HepG2 (cell line): ENCODE measurements around the gene FBXO33. TPM values are rescaled to one million over a fixed set of nuclear protein-coding genes. Genes with fewer than 3 reads are reported as not detected.

Source experiments
- ARHGAP35 ChIP-seq: sonication (generic); formaldehyde crosslinking; IDR thresholded peaks from 2 replicates; pipeline ENCODE4 v1.9.0; 2022; ENCODE audit warnings: mild to moderate bottlenecking, inconsistent platforms, moderate library complexity, missing genetic modification reagents, borderline replicate concordance
- ATM ChIP-seq: fragments of 450-650 bp; IDR thresholded peaks from 2 replicates; pipeline ENCODE4 v1.7.1; 2017; ENCODE audit warnings: mild to moderate bottlenecking, borderline replicate concordance
- BHLHE40 ChIP-seq: IDR thresholded peaks from 2 replicates; pipeline ENCODE4 v1.6.1; 2011; ENCODE audit warnings: low read length, improper control_type of control experiment
- CENPX ChIP-seq: sonication (generic); formaldehyde crosslinking; IDR thresholded peaks from 2 replicates; pipeline ENCODE4 v1.9.0; 2021; ENCODE audit warnings: mild to moderate bottlenecking, missing genetic modification reagents, moderate library complexity
- EHMT2 ChIP-seq: fragments of 200-600 bp; sonication (generic); IDR thresholded peaks from 2 replicates; pipeline ENCODE4 v1.7.0; 2017; ENCODE audit warnings: antibody characterized with exemption, low read depth, low read length, borderline replicate concordance
- ETV6 ChIP-seq: sonication (generic); formaldehyde crosslinking; conservative IDR thresholded peaks from 2 replicates; pipeline ENCODE4 v1.4.0; 2020; ENCODE audit warnings: missing genetic modification reagents
- GTF3A ChIP-seq: sonication (generic); formaldehyde crosslinking; conservative IDR thresholded peaks from 2 replicates; pipeline ENCODE4 v1.4.0; 2020; ENCODE audit warnings: mild to moderate bottlenecking, missing genetic modification reagents
- IKZF1 ChIP-seq: fragments of 450-650 bp; IDR thresholded peaks from 2 replicates; pipeline ENCODE4 v1.7.1; 2016
- MXD4 ChIP-seq: IDR thresholded peaks from 2 replicates; pipeline ENCODE4 v1.6.1; 2016; ENCODE audit warnings: mild to moderate bottlenecking, missing biosample characterization, missing genetic modification reagents
- NFE2 ChIP-seq: sonication (generic); formaldehyde crosslinking; IDR thresholded peaks from 2 replicates; pipeline ENCODE4 v1.4.0; 2020; ENCODE audit warnings: missing genetic modification reagents
- NRL ChIP-seq: sonication (generic); formaldehyde crosslinking; IDR thresholded peaks from 2 replicates; pipeline ENCODE4 v1.5.0; 2020; ENCODE audit warnings: missing genetic modification reagents, mild to moderate bottlenecking, moderate library complexity, borderline replicate concordance
- ONECUT2 ChIP-seq: sonication (generic); formaldehyde crosslinking; IDR thresholded peaks from 2 replicates; pipeline ENCODE4 v1.4.0; 2020; ENCODE audit warnings: missing genetic modification reagents
- RFXANK ChIP-seq: IDR thresholded peaks from 2 replicates; pipeline ENCODE4 v1.6.1; 2016
- RXRA ChIP-seq: sonication (generic); formaldehyde crosslinking; IDR thresholded peaks from 2 replicates; pipeline ENCODE4 v1.5.1; 2020; ENCODE audit warnings: missing genetic modification reagents
- SMARCC2 ChIP-seq: fragments of 450-650 bp; IDR thresholded peaks from 2 replicates; pipeline ENCODE4 v1.6.1; 2017; ENCODE audit warnings: antibody characterized with exemption, mild to moderate bottlenecking
- SNAI1 ChIP-seq: sonication (generic); formaldehyde crosslinking; IDR thresholded peaks from 2 replicates; pipeline ENCODE4 v1.5.0; 2020; ENCODE audit warnings: mild to moderate bottlenecking, missing genetic modification reagents, borderline replicate concordance
- TARDBP ChIP-seq: sonication (generic); formaldehyde crosslinking; IDR thresholded peaks from 2 replicates; pipeline ENCODE4 v1.8.0; 2022; ENCODE audit warnings: mild to moderate bottlenecking, missing genetic modification reagents
- YEATS2 ChIP-seq: sonication (generic); formaldehyde crosslinking; IDR thresholded peaks from 2 replicates; pipeline ENCODE4 v1.4.0; 2020; ENCODE audit warnings: missing genetic modification reagents, borderline replicate concordance
- ZNF101 ChIP-seq: sonication (generic); formaldehyde crosslinking; IDR thresholded peaks from 2 replicates; pipeline ENCODE4 v1.4.0; 2020; ENCODE audit warnings: mild to moderate bottlenecking, low read depth, missing genetic modification reagents, borderline replicate concordance
- ZNF296 ChIP-seq: sonication (generic); formaldehyde crosslinking; conservative IDR thresholded peaks from 2 replicates; pipeline ENCODE4 v1.5.0; 2020; ENCODE audit warnings: mild to moderate bottlenecking, missing genetic modification reagents
- ZNF598 ChIP-seq: sonication (generic); formaldehyde crosslinking; IDR thresholded peaks from 2 replicates; pipeline ENCODE4 v1.5.1; 2020; ENCODE audit warnings: mild to moderate bottlenecking, missing genetic modification reagents, borderline replicate concordance
- ZNF616 ChIP-seq: sonication (generic); formaldehyde crosslinking; IDR thresholded peaks from 2 replicates; pipeline ENCODE4 v1.5.0; 2020; ENCODE audit warnings: low read depth, mild to moderate bottlenecking, missing genetic modification reagents
- polyA plus RNA-seq, 8 experiments: library from polyadenylated mRNA; depleted of rRNA in 3 of 8; stranded (reverse) in 7 of 8; unstranded in 1 of 8; fragments of >200 nt; fragmentation: Illumina TruSeq in 4 of 8; extraction: Trizol in 4 of 8; gene quantifications; 2 replicates each; pipeline versions ENCODE4 v1.2.1 to v1.2.3, GENCODE V29; 2011 to 2016; ENCODE audit warnings: low read depth in 4 of 8, missing spikeins in 1 of 8, mixed read lengths in 1 of 8; ENCODE audit not compliant: insufficient read depth in 1 of 8
- total RNA-seq, 5 experiments: library from RNA; depleted of rRNA; stranded (reverse); fragments of >200 nt; fragmentation: Illumina TruSeq; extraction: Trizol; gene quantifications; 2 replicates each; pipeline ENCODE4 v1.2.3, GENCODE V29; 2016; ENCODE audit warnings: low read depth in 1 of 5
- TF ChIP-seq, protein P1 (sequence below): sonication (generic); formaldehyde crosslinking; IDR thresholded peaks from 2 replicates; pipeline ENCODE4 v1.4.0; 2020; ENCODE audit warnings: missing genetic modification reagents
- TF ChIP-seq, protein P2 (sequence below): sonication (generic); formaldehyde crosslinking; IDR thresholded peaks from 2 replicates; pipeline ENCODE4 v1.4.0; 2020; ENCODE audit warnings: missing genetic modification reagents
- TF ChIP-seq, protein P3 (sequence below): sonication (generic); formaldehyde crosslinking; IDR thresholded peaks from 2 replicates; pipeline ENCODE4 v1.9.0; 2021; ENCODE audit warnings: missing genetic modification reagents, mild to moderate bottlenecking, borderline replicate concordance
- TF ChIP-seq, protein P4 (sequence below), 2 experiments: sonication (generic) in 1 of 2; formaldehyde crosslinking in 1 of 2; IDR thresholded peaks; 2 replicates each; pipeline versions ENCODE4 v1.5.1 to v1.6.1; 2011 to 2020; ENCODE audit warnings: borderline replicate concordance in 1 of 2, low read depth in 1 of 2, low read length in 1 of 2, mild to moderate bottlenecking in 1 of 2, missing genetic modification reagents in 1 of 2, moderate library complexity in 1 of 2

FBXO33 gene
- total and polyA plus RNA-seq, 2 of the 13 experiments (the other 11 are each of a cell fraction or from before 2014, with no cell fraction given): 15.5 to 16.9 TPM

DNA sequence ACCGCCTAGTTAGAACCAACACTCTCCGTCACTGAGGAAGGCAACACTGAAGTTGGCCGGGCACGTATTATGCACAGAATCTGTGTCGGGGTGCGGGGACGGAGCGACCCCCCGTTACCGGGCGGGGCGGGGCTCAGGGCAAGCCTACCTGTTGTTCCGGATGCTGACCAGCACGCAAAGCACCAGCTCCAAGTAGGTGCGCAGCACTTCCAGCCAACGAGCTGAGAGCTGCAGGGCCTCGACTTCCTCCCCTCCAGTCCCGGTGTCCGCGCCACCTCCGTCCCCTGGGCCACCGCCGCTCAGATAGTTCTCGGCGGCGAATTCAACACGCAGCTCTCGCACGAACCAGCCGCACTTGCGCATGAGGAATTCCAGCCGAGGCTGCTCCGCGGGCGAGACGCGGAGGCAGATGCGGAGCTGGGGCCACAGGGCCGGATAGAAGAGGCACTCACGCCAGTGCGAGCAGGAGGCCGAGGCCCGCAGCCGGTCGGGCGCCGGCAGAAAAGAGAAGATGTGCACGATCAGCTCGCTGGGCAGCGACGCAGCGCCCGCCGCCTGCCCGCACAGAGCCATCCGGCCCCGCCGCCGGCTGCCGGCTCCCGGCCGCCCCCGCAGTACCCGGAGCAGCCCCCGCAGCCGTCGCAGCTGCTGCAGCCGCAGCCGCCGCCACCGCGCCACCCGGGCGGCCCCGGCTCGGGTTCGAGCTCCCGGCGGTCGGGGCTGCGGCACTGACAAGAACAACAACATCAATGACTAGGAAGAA is 636 bp downstream of the FBXO33 start (continued):
- TF ChIP-seq, protein P1, sequence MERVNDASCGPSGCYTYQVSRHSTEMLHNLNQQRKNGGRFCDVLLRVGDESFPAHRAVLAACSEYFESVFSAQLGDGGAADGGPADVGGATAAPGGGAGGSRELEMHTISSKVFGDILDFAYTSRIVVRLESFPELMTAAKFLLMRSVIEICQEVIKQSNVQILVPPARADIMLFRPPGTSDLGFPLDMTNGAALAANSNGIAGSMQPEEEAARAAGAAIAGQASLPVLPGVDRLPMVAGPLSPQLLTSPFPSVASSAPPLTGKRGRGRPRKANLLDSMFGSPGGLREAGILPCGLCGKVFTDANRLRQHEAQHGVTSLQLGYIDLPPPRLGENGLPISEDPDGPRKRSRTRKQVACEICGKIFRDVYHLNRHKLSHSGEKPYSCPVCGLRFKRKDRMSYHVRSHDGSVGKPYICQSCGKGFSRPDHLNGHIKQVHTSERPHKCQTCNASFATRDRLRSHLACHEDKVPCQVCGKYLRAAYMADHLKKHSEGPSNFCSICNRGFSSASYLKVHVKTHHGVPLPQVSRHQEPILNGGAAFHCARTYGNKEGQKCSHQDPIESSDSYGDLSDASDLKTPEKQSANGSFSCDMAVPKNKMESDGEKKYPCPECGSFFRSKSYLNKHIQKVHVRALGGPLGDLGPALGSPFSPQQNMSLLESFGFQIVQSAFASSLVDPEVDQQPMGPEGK (CRISPR knock-in tag): peak; percentile 74
- TF ChIP-seq RFXANK (no peak), GTF3A (CRISPR knock-in tag) (no peak), ZNF598 (no peak), ONECUT2 (CRISPR knock-in tag) (no peak), SNAI1 (CRISPR knock-in tag) (0 out of 2 replicates have a peak, but pooled peaks have one; percentile 86), MXD4 (CRISPR knock-in tag) (no peak), SMARCC2 (no peak), NFE2 (no peak), TARDBP (CRISPR knock-in tag) (no peak), ZNF296 (CRISPR knock-in tag) (no peak), NRL (CRISPR knock-in tag) (no peak), IKZF1 (no peak), ZNF101 (CRISPR knock-in tag) (no peak), BHLHE40 (no peak), ETV6 (CRISPR knock-in tag) (no peak; the same call in 1 of the 2 replicates), RXRA (CRISPR knock-in tag) (0 out of 2 replicates have a peak, but pooled peaks have one; percentile 51), ZNF616 (no peak; the same call in 1 of the 2 replicates), ATM (no peak), YEATS2 (CRISPR knock-in tag) (peak; percentile 30; the same call in 1 of the 2 replicates), CENPX (CRISPR knock-in tag) (no peak), EHMT2 (no peak), ARHGAP35 (CRISPR knock-in tag) (no peak)
- TF ChIP-seq, protein P2, sequence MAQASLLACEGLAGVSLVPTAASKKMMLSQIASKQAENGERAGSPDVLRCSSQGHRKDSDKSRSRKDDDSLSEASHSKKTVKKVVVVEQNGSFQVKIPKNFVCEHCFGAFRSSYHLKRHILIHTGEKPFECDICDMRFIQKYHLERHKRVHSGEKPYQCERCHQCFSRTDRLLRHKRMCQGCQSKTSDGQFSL (CRISPR knock-in tag): no peak
- TF ChIP-seq, protein P3, sequence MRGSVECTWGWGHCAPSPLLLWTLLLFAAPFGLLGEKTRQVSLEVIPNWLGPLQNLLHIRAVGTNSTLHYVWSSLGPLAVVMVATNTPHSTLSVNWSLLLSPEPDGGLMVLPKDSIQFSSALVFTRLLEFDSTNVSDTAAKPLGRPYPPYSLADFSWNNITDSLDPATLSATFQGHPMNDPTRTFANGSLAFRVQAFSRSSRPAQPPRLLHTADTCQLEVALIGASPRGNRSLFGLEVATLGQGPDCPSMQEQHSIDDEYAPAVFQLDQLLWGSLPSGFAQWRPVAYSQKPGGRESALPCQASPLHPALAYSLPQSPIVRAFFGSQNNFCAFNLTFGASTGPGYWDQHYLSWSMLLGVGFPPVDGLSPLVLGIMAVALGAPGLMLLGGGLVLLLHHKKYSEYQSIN (CRISPR knock-in tag): no peak
- TF ChIP-seq, protein P4, sequence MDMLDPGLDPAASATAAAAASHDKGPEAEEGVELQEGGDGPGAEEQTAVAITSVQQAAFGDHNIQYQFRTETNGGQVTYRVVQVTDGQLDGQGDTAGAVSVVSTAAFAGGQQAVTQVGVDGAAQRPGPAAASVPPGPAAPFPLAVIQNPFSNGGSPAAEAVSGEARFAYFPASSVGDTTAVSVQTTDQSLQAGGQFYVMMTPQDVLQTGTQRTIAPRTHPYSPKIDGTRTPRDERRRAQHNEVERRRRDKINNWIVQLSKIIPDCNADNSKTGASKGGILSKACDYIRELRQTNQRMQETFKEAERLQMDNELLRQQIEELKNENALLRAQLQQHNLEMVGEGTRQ (IDR thresholded peaks at IDR 0.05; ENCODE audit: low read depth, low read length): no peak
- TF ChIP-seq, protein P4 (CRISPR knock-in tag; IDR thresholded peaks at IDR 0.05; ENCODE audit: borderline replicate concordance): no peak
